Measurements from ENCODE around the gene MPHOSPH9. TPM values are rescaled to one million over a fixed set of nuclear protein-coding genes. Genes with fewer than 3 reads are reported as not detected.

MPHOSPH9 gene
- total RNA-seq, 1 donor from 2014 or later = 21.8 TPM

- Histone ChIP-seq H3K4me3 (no peak overlapping the region), H3K9me3 (no peaks in the 10 kb centered on the region), H3K27me3 (ENCODE audit: low read depth) (no peaks in the 10 kb centered on the region), H3K27ac (no peak overlapping the region), H3K36me3 (peaks cover 68% of the 10 kb centered on the region), H3K4me1 (peaks cover 21% of the 10 kb centered on the region)
- DNase-seq (no peak), ATAC-seq (no peak)
- no peak for TF ChIP-seq CTCF (IDR thresholded peaks at IDR 0.05)
- intact Hi-C loops (cut with DNase I) = no loop called here
Observed at GRCh38 chr12:123264642-123265041, 31.7 kb upstream of the MPHOSPH9 start.

DNA sequence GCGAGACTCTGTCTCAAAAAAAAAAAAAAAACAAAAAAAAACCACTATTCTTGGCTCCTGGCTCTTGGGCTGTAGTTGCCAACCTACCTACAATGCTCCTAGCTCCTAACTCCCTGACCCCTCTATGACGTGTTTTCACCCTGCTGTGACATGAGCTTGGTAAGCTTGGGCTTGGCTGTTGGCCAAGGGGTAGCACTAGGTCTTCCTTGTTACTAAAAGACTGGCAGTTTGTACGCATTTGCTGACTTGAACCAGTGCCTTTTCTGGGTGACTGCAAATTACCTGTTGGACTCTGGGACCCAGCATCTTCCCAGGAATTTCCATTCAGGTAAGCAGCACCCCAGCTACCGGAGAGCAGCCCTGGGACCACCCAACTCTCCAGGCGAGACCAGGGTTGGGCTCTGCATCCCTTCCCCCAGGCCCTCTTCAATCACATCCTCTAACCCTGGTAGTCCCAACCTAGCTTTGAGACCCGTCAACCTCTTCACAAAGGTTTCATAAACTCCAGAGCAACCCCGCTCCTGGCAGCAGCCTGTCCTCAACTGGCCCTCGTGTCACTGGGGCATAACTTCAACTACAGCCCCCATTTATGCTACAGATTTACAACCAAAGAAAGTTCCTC lies 30.4 kb upstream of the MPHOSPH9 start:
- Histone ChIP-seq H3K4me3 (no peak overlapping the region), H3K4me1 (peaks cover 9% of the 10 kb centered on the region), H3K27me3 (ENCODE audit: low read depth) (no peaks in the 10 kb centered on the region), H3K36me3 (peaks cover 81% of the 10 kb centered on the region), H3K27ac (no peak overlapping the region), H3K9me3 (no peaks in the 10 kb centered on the region)
- ATAC-seq (no peak), DNase-seq (peak; percentile 27)
- no peak for TF ChIP-seq CTCF (IDR thresholded peaks at IDR 0.05)
- intact Hi-C loops (cut with DNase I) = no loop called here

- no peaks in the 10 kb centered on the region for H3K9me3 ChIP-seq
- TF ChIP-seq CTCF (IDR thresholded peaks at IDR 0.05) = no peak
- H3K27ac ChIP-seq = no peak overlapping the region
- H3K27me3 ChIP-seq (ENCODE audit: low read depth) = no peaks in the 10 kb centered on the region
- no peaks in the 10 kb centered on the region for H3K4me1 ChIP-seq
- DNase-seq (no peak), ATAC-seq (no peak)
- intact Hi-C loops (cut with DNase I) = no loop called here
- H3K36me3 ChIP-seq = peaks cover 94% of the 10 kb centered on the region
- no peak overlapping the region for H3K4me3 ChIP-seq
Observed at GRCh38 chr12:123261196-123261595, 28.3 kb upstream of the MPHOSPH9 start.

DNA sequence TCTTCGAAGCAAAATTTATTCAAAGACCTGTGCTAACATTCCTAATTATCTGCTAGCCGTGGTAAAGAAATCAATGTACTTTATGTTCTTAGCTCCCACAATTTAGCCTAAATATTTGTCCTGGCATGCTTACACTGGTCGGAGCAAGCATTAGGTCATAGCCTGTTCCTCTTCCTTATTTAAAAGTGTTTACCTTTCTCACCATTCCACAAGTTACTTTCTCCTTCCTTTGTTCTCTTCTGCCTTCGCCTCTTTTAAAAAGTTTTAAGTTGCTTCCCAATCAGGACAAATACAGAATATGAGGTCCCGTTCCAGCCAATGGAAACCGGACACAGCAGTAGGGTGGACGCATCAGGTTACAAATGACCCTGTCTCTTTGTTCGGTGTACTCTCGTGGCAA lies 27.1 kb upstream of the MPHOSPH9 start:
- Histone ChIP-seq H3K4me1 (no peaks in the 10 kb centered on the region), H3K9me3 (no peaks in the 10 kb centered on the region), H3K4me3 (no peak overlapping the region), H3K27ac (no peak overlapping the region), H3K27me3 (ENCODE audit: low read depth) (no peaks in the 10 kb centered on the region), H3K36me3 (peaks cover 100% of the 10 kb centered on the region)
- intact Hi-C loops (cut with DNase I) = no loop called here
- ATAC-seq (no peak), DNase-seq (no peak)
- TF ChIP-seq CTCF (IDR thresholded peaks at IDR 0.05) = no peak

GRCh38 chr12:123258593-123258992 lies 25.7 kb upstream of the MPHOSPH9 start:
- H3K4me1 ChIP-seq = no peaks in the 10 kb centered on the region
- intact Hi-C loops (cut with DNase I) = no loop called here
- H3K36me3 ChIP-seq = peaks cover 100% of the 10 kb centered on the region
- no peaks in the 10 kb centered on the region for H3K27me3 ChIP-seq (ENCODE audit: low read depth)
- no peaks in the 10 kb centered on the region for H3K9me3 ChIP-seq
- ATAC-seq (no peak), DNase-seq (no peak)
- H3K27ac ChIP-seq = no peak overlapping the region
- H3K4me3 ChIP-seq = no peak overlapping the region
- TF ChIP-seq CTCF (IDR thresholded peaks at IDR 0.05) = no peak
